ENCODE measurements around the gene ELL3. TPM values are rescaled to one million over a fixed set of nuclear protein-coding genes. Genes with fewer than 3 reads are reported as not detected.
A peak's percentile ranks its signal among the peaks of the same experiment; 100 is the strongest.
"Not testable (repeated sequence)": the region's sequence is repeated elsewhere in the genome, so short reads cannot be mapped to it uniquely, and the experiment has no call there.

ELL3 gene
- total RNA-seq, 1 donor from 2014 or later: 1.3 TPM

DNA sequence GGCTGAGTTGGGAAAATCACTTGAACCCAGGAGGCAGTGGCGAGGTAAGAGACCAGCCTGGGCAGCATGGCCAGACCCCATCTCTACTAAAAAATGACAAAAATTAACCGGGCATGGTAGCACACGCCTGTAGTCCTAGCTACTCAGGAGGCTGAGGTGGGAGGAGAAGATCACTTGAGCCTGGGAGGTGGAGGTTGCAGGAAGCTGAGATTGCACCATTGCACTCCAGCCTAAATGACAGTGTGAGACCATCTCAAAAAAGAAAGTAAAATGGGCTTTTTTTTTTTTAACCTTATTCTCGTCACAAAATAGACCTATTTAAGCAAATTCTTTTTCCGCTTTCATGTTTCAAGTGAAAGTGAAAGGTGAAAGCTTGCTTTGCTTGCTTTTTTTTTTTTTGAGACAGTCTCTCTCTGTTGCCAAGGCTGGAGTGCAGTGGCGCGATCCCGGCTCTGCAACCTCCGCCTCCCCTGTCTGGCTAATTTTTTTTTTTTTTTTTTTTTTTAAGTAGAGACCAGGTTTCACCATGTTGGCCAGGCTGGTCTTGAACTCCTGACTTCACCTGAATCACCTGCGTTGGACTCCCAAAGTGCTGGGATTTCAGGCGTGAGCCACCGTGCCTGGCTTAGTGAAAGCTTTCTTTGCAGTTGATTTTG, 26.9 kb downstream of the ELL3 start:
- no peaks in the 10 kb centered on the region for H3K27me3 Mint-ChIP-seq (ENCODE audit: low read depth)
- TF ChIP-seq, protein P1, sequence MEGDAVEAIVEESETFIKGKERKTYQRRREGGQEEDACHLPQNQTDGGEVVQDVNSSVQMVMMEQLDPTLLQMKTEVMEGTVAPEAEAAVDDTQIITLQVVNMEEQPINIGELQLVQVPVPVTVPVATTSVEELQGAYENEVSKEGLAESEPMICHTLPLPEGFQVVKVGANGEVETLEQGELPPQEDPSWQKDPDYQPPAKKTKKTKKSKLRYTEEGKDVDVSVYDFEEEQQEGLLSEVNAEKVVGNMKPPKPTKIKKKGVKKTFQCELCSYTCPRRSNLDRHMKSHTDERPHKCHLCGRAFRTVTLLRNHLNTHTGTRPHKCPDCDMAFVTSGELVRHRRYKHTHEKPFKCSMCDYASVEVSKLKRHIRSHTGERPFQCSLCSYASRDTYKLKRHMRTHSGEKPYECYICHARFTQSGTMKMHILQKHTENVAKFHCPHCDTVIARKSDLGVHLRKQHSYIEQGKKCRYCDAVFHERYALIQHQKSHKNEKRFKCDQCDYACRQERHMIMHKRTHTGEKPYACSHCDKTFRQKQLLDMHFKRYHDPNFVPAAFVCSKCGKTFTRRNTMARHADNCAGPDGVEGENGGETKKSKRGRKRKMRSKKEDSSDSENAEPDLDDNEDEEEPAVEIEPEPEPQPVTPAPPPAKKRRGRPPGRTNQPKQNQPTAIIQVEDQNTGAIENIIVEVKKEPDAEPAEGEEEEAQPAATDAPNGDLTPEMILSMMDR (conservative IDR thresholded peaks at IDR 0.05): no peak
- H3K36me3 Mint-ChIP-seq (ENCODE audit: low read depth): peaks cover 12% of the 10 kb centered on the region
- no peaks in the 10 kb centered on the region for H3K9me3 Mint-ChIP-seq
- peak overlapping the region; percentile 34 for H3K4me3 Mint-ChIP-seq
- peak overlapping the region; percentile 43 for H3K27ac Mint-ChIP-seq (ENCODE audit: unreplicated experiment)
- peaks cover 26% of the 10 kb centered on the region for H3K4me1 Mint-ChIP-seq
- DNase-seq (ENCODE audit: low read depth, low spot score): no peak

DNA sequence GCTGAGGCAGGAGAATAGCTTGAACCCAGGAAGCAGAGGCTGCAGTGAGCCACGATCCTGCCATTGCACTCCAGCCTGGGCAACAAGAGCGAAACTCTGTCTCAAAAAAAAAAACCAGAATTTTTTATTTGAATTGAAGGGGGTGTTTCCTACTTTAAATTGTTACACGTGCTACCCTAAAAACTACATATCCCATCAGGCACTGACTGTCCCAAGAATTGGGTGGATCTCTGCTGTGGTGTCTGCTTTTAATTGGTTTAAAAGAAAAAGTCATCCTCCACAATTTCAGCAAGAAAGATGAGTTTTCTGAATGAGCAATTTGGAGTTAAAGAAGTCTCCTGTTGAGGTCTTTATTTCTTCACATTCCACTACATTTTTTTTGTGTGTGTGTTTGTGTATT, 28.4 kb downstream of the ELL3 start:
- TF ChIP-seq, protein P1 (conservative IDR thresholded peaks at IDR 0.05): no peak
- Mint-ChIP-seq H3K27me3 (ENCODE audit: low read depth) (no peaks in the 10 kb centered on the region), H3K4me1 (peaks cover 31% of the 10 kb centered on the region), H3K4me3 (peak overlapping the region; percentile 97), H3K27ac (ENCODE audit: unreplicated experiment) (no peak overlapping the region), H3K36me3 (ENCODE audit: low read depth) (peaks cover 12% of the 10 kb centered on the region), H3K9me3 (no peaks in the 10 kb centered on the region)
- no peak for DNase-seq (ENCODE audit: low read depth, low spot score)

DNA sequence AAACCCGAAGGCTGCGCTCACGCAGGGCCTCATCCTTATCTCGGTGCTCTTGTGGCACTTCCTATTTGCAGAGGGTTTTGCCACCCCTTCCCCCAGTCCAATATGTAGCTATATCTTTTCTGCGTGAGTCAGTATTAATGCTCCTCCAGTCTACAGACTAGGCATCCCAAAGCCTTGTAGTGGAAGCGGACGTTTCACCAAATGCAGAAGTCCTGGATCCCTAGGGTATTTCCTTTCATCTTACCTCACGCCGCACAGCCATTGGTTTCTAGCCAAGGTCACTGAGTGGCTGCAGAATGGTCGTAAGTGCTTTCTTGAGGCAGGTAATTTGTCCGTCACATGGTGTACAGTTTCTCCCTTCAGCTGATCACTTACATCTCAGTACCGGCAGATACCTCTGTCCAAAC, 29.9 kb downstream of the ELL3 start:
- peak overlapping the region; percentile 97 for H3K4me3 Mint-ChIP-seq
- not testable (repeated sequence) for H3K27me3 Mint-ChIP-seq (ENCODE audit: low read depth); DNase-seq (ENCODE audit: low read depth, low spot score); H3K9me3 Mint-ChIP-seq
- H3K4me1 Mint-ChIP-seq: peaks cover 27% of the 10 kb centered on the region
- peak overlapping the region; percentile 99 for H3K27ac Mint-ChIP-seq (ENCODE audit: unreplicated experiment)
- H3K36me3 Mint-ChIP-seq (ENCODE audit: low read depth): peaks cover 12% of the 10 kb centered on the region

DNA sequence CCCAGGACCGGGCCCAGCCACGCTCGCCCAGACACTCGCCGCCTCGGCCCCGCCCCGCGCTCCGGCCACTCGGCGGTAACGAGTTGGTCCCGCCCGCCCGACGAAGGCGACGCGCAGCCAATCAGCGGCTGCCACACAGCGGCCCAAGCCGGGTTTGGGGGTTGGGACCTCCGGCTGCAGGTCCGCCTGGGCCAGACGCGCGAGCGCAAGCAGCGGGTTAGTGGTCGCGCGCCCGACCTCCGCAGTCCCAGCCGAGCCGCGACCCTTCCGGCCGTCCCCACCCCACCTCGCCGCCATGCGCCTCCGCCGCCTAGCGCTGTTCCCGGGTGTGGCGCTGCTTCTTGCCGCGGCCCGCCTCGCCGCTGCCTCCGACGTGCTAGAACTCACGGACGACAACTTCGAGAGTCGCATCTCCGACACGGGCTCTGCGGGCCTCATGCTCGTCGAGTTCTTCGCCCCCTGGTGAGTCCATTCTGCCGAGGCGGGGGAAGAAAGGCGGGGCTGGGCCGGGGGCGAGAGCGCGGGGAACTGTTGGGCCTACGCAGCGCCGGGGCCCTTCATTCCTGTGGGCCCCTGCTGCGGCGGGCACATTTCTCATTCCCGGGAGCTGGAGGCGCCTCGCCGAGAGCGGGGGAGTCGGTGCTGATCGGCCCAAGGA, 30.4 kb downstream of the ELL3 start, which contains the start of gene PDIA3:
Gene PDIA3 (plus strand): TSS at position 194 of the 658 bp plus-strand sequence. CDS start 102 bp downstream, at position 296.
- peak; percentile 90 for DNase-seq (ENCODE audit: low read depth, low spot score)
- H3K9me3 Mint-ChIP-seq; H3K27me3 Mint-ChIP-seq (ENCODE audit: low read depth): not testable (repeated sequence)
- Mint-ChIP-seq H3K27ac (ENCODE audit: unreplicated experiment) (peak within 1 kb of the TSS; percentile 99), H3K36me3 (ENCODE audit: low read depth) (peaks cover 12% of the 10 kb centered on the region), H3K4me1 (peaks cover 23% of the 10 kb centered on the region), H3K4me3 (peak within 1 kb of the TSS; percentile 97)
- TF ChIP-seq, protein P1 (conservative IDR thresholded peaks at IDR 0.05): peak; percentile 42

DNA sequence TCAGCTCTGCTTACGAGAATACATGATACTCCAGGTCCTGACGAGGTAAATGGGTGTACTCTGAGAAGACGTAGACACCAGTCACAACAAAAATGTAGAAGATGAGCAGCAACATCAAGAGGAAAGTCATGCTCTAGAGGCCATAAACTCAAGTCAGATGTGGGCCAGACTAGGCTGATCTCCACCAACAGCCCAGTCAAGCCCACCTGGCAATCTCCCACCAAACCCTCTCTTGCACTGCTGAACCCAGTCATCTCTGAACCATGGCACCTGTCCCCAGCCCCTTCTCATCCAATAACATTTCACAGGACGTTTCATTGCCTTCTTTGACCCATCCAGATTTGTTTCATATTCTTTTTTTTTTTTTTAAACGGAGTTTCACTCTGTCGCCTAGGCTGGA, 41.4 kb downstream of the ELL3 start:
- no peaks in the 10 kb centered on the region for H3K36me3 Mint-ChIP-seq (ENCODE audit: low read depth)
- H3K4me3 Mint-ChIP-seq: no peak overlapping the region
- TF ChIP-seq, protein P1 (conservative IDR thresholded peaks at IDR 0.05): no peak
- H3K27me3 Mint-ChIP-seq (ENCODE audit: low read depth): peaks cover 3% of the 10 kb centered on the region
- H3K9me3 Mint-ChIP-seq: no peaks in the 10 kb centered on the region
- DNase-seq (ENCODE audit: low read depth, low spot score): no peak
- no peak overlapping the region for H3K27ac Mint-ChIP-seq (ENCODE audit: unreplicated experiment)
- no peaks in the 10 kb centered on the region for H3K4me1 Mint-ChIP-seq

DNA sequence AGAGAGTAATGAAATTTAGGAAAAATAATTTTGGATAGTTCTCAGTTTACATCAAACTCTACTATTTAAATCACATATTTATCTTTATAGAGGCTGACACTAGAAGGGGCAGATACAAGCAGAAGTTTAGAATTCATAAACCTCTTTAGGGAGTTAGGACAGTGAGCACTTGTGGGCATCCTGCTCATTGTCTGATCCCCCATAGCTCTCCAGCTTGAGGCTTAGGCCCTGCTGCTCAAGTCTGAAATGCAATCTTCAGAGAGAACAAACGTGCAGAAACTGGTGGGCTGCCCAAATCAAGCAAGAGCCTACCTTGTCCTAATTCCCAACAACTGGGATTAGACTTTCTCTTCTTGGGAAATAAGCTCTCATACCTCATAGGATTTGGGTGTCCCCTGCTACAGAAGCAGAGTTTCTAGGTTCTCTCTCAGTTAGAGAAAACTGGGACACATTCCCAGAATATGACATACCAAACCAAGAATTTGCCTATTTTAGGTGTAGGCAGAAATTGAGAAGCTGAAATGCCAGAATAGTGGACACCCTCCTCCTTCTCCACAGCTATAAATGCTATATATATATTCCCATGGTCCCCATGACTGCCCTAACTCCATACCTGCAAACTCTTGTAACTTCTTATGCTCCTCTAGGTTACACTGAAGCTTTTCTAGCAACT, 48.6 kb downstream of the ELL3 start:
- not testable (repeated sequence) for H3K9me3 Mint-ChIP-seq; DNase-seq (ENCODE audit: low read depth, low spot score); H3K4me1 Mint-ChIP-seq; H3K4me3 Mint-ChIP-seq; H3K36me3 Mint-ChIP-seq (ENCODE audit: low read depth); H3K27ac Mint-ChIP-seq (ENCODE audit: unreplicated experiment); H3K27me3 Mint-ChIP-seq (ENCODE audit: low read depth)

DNA sequence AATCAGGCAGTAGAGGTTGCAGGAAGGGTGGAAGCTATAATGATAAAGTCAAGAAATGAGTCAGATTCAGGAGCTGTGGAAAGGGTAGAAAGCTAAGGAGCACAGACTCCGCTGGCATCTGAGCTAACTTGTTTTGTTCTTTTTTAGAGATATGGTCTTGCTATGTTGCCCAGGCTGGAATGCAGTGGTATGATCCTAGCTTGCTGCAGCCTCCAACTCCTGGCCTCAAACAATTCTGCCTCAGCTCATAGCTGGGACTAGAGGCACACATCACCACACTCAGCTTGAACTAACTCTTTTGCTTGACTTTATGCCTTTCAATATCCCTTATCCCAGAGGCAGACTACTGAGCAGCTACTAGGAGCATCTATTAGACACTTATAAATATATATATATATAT, 50.5 kb downstream of the ELL3 start:
- not testable (repeated sequence) for H3K4me1 Mint-ChIP-seq; H3K27ac Mint-ChIP-seq (ENCODE audit: unreplicated experiment); DNase-seq (ENCODE audit: low read depth, low spot score); H3K4me3 Mint-ChIP-seq; H3K36me3 Mint-ChIP-seq (ENCODE audit: low read depth); H3K9me3 Mint-ChIP-seq; H3K27me3 Mint-ChIP-seq (ENCODE audit: low read depth)
